Mesenchymal stem cell (in vitro differentiated cells and primary cell): ENCODE measurements around the gene CDCA3.

ENCODE experiments used
- DNase-seq: peaks from one replicate; pipeline ENCODE4 v3.0.0-alpha.2; 2013
- H2AFZ ChIP-seq: one replicate; pipeline ENCODE4 v1.6.1; 2013; ENCODE audit warnings: low read depth, mild to moderate bottlenecking, control low read depth, inconsistent platforms, low read length, moderate library complexity
- H2AK5ac ChIP-seq: 2 replicates; pipeline ENCODE4 v1.6.1; 2013; ENCODE audit warnings: low read length, moderate library complexity, mild to moderate bottlenecking, inconsistent platforms; ENCODE audit not compliant: severe bottlenecking
- H2BK120ac ChIP-seq: one replicate; pipeline ENCODE4 v1.6.1; 2013; ENCODE audit warnings: low read depth, mild to moderate bottlenecking, inconsistent platforms, low read length, moderate library complexity
- H2BK12ac ChIP-seq, 2 experiments: one replicate each; pipeline ENCODE4 v1.6.1; 2013; ENCODE audit warnings: inconsistent platforms in 2 of 2, low read length in 2 of 2, mild to moderate bottlenecking in 2 of 2, moderate library complexity in 2 of 2, control low read depth in 1 of 2
- H2BK15ac ChIP-seq: one replicate; pipeline ENCODE4 v1.6.1; 2013; ENCODE audit warnings: mild to moderate bottlenecking, low read depth, inconsistent platforms; ENCODE audit not compliant: poor library complexity, severe bottlenecking
- H2BK5ac ChIP-seq: 2 replicates; pipeline ENCODE4 v1.6.1; 2013; ENCODE audit warnings: low read depth, mild to moderate bottlenecking, low read length, control low read depth, inconsistent platforms; ENCODE audit not compliant: poor library complexity, severe bottlenecking
- H3K14ac ChIP-seq, 2 experiments: one replicate each; pipeline ENCODE4 v1.6.1; 2013; ENCODE audit warnings: inconsistent platforms in 2 of 2, low read length in 2 of 2, control low read depth in 1 of 2, mild to moderate bottlenecking in 1 of 2, moderate library complexity in 1 of 2
- H3K18ac ChIP-seq, 2 experiments: one replicate each; pipeline ENCODE4 v1.6.1; 2013; ENCODE audit warnings: inconsistent platforms in 2 of 2, low read length in 2 of 2, control low read depth in 1 of 2, low read depth in 1 of 2, mild to moderate bottlenecking in 1 of 2
- H3K23ac ChIP-seq, 2 experiments: one replicate each; pipeline ENCODE4 v1.6.1; 2013; ENCODE audit warnings: inconsistent platforms in 2 of 2, low read length in 2 of 2, mild to moderate bottlenecking in 2 of 2, moderate library complexity in 2 of 2, control low read depth in 1 of 2
- H3K27ac ChIP-seq: 2 replicates; pipeline ENCODE4 v1.5.1; 2013; ENCODE audit warnings: mild to moderate bottlenecking, moderate library complexity, low read length, control low read depth, inconsistent platforms; ENCODE audit not compliant: poor library complexity, severe bottlenecking
- H3K27me3 ChIP-seq, 2 experiments: 2 replicates each; pipeline versions ENCODE4 v1.6.1 to v1.7.0; 2013; ENCODE audit warnings: low read length in 2 of 2, mild to moderate bottlenecking in 2 of 2, moderate library complexity in 2 of 2, control low read depth in 1 of 2, inconsistent platforms in 1 of 2; ENCODE audit not compliant: control insufficient read depth in 1 of 2, insufficient read depth in 1 of 2
- H3K36me3 ChIP-seq, 2 experiments: 2 replicates each; pipeline versions ENCODE4 v1.6.1 to v1.7.0; 2013; ENCODE audit warnings: low read length in 2 of 2, control low read depth in 1 of 2, inconsistent platforms in 1 of 2, low read depth in 1 of 2, mild to moderate bottlenecking in 1 of 2; ENCODE audit not compliant: insufficient read depth in 2 of 2, control insufficient read depth in 1 of 2
- H3K4ac ChIP-seq, 2 experiments: one replicate each; pipeline ENCODE4 v1.6.1; 2013; ENCODE audit warnings: inconsistent platforms in 2 of 2, low read length in 2 of 2, mild to moderate bottlenecking in 2 of 2, moderate library complexity in 2 of 2, control low read depth in 1 of 2, low read depth in 1 of 2
- H3K4me1 ChIP-seq: 2 replicates; pipeline ENCODE4 v1.6.1; 2013; ENCODE audit warnings: low read depth, low read length, control low read depth; ENCODE audit not compliant: control insufficient read depth, insufficient read depth
- H3K4me2 ChIP-seq: 2 replicates; pipeline ENCODE4 v1.6.1; 2013; ENCODE audit warnings: low read length, mild to moderate bottlenecking, inconsistent platforms; ENCODE audit not compliant: poor library complexity, severe bottlenecking
- H3K4me3 ChIP-seq, 2 experiments: 2 replicates each; pipeline versions ENCODE4 v1.5.1 to v1.7.0; 2013; ENCODE audit warnings: low read length in 2 of 2, mild to moderate bottlenecking in 2 of 2, control low read depth in 1 of 2, low read depth in 1 of 2; ENCODE audit not compliant: insufficient read depth in 1 of 2
- H3K79me1 ChIP-seq: replicated peaks from 2 replicates; pipeline ENCODE4 v1.6.1; 2013; ENCODE audit warnings: mild to moderate bottlenecking, control low read depth, low read length, inconsistent platforms; ENCODE audit not compliant: poor library complexity, severe bottlenecking
- H3K9ac ChIP-seq: 2 replicates; pipeline ENCODE4 v1.7.0; 2013; ENCODE audit warnings: mild to moderate bottlenecking, low read length, moderate library complexity
- H3K9me3 ChIP-seq: 2 replicates; pipeline ENCODE4 v1.7.0; 2013; ENCODE audit warnings: mild to moderate bottlenecking, low read length; ENCODE audit not compliant: control insufficient read depth
- H4K8ac ChIP-seq: one replicate; pipeline ENCODE4 v1.6.1; 2013; ENCODE audit warnings: inconsistent platforms, mild to moderate bottlenecking, low read length, moderate library complexity
- H4K91ac ChIP-seq: one replicate; pipeline ENCODE4 v1.6.1; 2013; ENCODE audit warnings: mild to moderate bottlenecking, low read length, inconsistent platforms
- WGBS: methylation state at CpG from one replicate; pipeline ENCODE4 v1.1.7; 2013; ENCODE audit warnings: mixed read lengths; 5-methylcytosine and 5-hydroxymethylcytosine counted together

CDCA3 gene

GRCh38 chr12:6852651-6853354 is 1.7 kb upstream of the CDCA3 start:
- peak; percentile 85 for DNase-seq
- Histone ChIP-seq H3K27ac (peak overlapping the region; percentile 87), H4K91ac (peak overlapping the region; percentile 84), H3K4ac (peak overlapping the region in 1 of 2 experiments; percentile 29), H3K9me3 (no peaks in the 10 kb centered on the region), H3K79me1 (peaks cover 30% of the 10 kb centered on the region), H3K18ac (peak overlapping the region; percentile 6 to 38), H3K23ac (no peak overlapping the region), H3K9ac (peak overlapping the region; percentile 94), H2BK5ac (no peak overlapping the region), H2BK120ac (peak overlapping the region; percentile 27), H3K36me3 (peaks cover 49 to 50% of the 10 kb centered on the region in 2 experiments), H3K4me1 (peaks cover 16% of the 10 kb centered on the region), H4K8ac (peak overlapping the region; percentile 33), H2AK5ac (no peak overlapping the region), H2BK12ac (no peak overlapping the region), H2AFZ (no peak overlapping the region), H3K27me3 (no peaks in the 10 kb centered on the region), H3K14ac (peak overlapping the region in 1 of 2 experiments; percentile 26), H2BK15ac (no peak overlapping the region), H3K4me2 (peak overlapping the region; percentile 72), H3K4me3 (peak overlapping the region; percentile 52 to 98)
- WGBS = 2% methylated on average over 10 of the region's 18 CpGs

GRCh38 chr12:6851921-6852650 is 1.0 kb upstream of the CDCA3 start, which contains the start of gene USP5:
TSS of gene USP5 (plus strand) at chr12:6852150. CDS start at chr12:6852180, 30 bp downstream.
- Histone ChIP-seq H2BK15ac (peak within 1 kb of the TSS; percentile 85), H3K9ac (peak within 1 kb of the TSS; percentile 94), H3K27ac (peak within 1 kb of the TSS; percentile 94), H4K91ac (peak within 1 kb of the TSS; percentile 84), H3K27me3 (no peaks in the 10 kb centered on the region), H4K8ac (peak within 1 kb of the TSS; percentile 92), H3K4ac (peak within 1 kb of the TSS; percentile 29 to 61), H3K4me2 (peak within 1 kb of the TSS; percentile 77), H3K4me3 (peak within 1 kb of the TSS; percentile 82 to 98), H3K14ac (peak within 1 kb of the TSS in 1 of 2 experiments; percentile 57), H3K9me3 (no peaks in the 10 kb centered on the region), H3K36me3 (peaks cover 46 to 50% of the 10 kb centered on the region in 2 experiments), H2BK5ac (no peak within 1 kb of the TSS), H2AK5ac (no peak within 1 kb of the TSS), H2BK120ac (peak within 1 kb of the TSS; percentile 27), H2BK12ac (peak within 1 kb of the TSS in 1 of 2 experiments; percentile 29), H2AFZ (no peak within 1 kb of the TSS), H3K4me1 (peaks cover 16% of the 10 kb centered on the region), H3K79me1 (peaks cover 30% of the 10 kb centered on the region), H3K18ac (peak within 1 kb of the TSS; percentile 94 to 96), H3K23ac (no peak within 1 kb of the TSS)
- DNase-seq = peak; percentile 100
- WGBS = under 1% methylated on average over 65 of the region's 65 CpGs

GRCh38 chr12:6850796-6851152 is 312 bp downstream of the CDCA3 start:
- peak overlapping the region; percentile 42 to 98 for H3K4me3 ChIP-seq
- peaks cover 46 to 50% of the 10 kb centered on the region in 2 experiments for H3K36me3 ChIP-seq
- H3K4me1 ChIP-seq = peaks cover 16% of the 10 kb centered on the region
- H3K79me1 ChIP-seq = peaks cover 27% of the 10 kb centered on the region
- no peak overlapping the region for H2BK120ac ChIP-seq
- peak overlapping the region; percentile 14 for H2BK5ac ChIP-seq
- no peak overlapping the region for H2AFZ ChIP-seq
- H3K27me3 ChIP-seq = no peaks in the 10 kb centered on the region
- no peak overlapping the region for H2BK15ac ChIP-seq
- H3K14ac ChIP-seq = no peak overlapping the region
- DNase-seq = no peak
- H3K23ac ChIP-seq = no peak overlapping the region
- no peak overlapping the region for H2AK5ac ChIP-seq
- peak overlapping the region; percentile 77 for H3K4me2 ChIP-seq
- H3K18ac ChIP-seq = peak overlapping the region in 1 of 2 experiments; percentile 24
- no peak overlapping the region for H3K27ac ChIP-seq
- no peaks in the 10 kb centered on the region for H3K9me3 ChIP-seq
- whole genome bisulfite sequencing = 21% methylated on average over 13 of the region's 16 CpGs
- H3K9ac ChIP-seq = peak overlapping the region; percentile 94
- H3K4ac ChIP-seq = no peak overlapping the region
- H4K91ac ChIP-seq = peak overlapping the region; percentile 21
- H2BK12ac ChIP-seq = no peak overlapping the region
- H4K8ac ChIP-seq = no peak overlapping the region

- H3K27me3 ChIP-seq = no peaks in the 10 kb centered on the region
- no peak overlapping the region for H4K8ac ChIP-seq
- no peak overlapping the region for H3K27ac ChIP-seq
- no peak overlapping the region for H2AFZ ChIP-seq
- peak overlapping the region in 1 of 2 experiments; percentile 98 for H3K4me3 ChIP-seq
- no peak overlapping the region for H3K23ac ChIP-seq
- WGBS = 90% methylated on average over 10 of the region's 10 CpGs
- H3K9me3 ChIP-seq = no peaks in the 10 kb centered on the region
- H2BK120ac ChIP-seq = no peak overlapping the region
- H2BK5ac ChIP-seq = no peak overlapping the region
- H3K4me2 ChIP-seq = no peak overlapping the region
- peak overlapping the region; percentile 12 for H2BK15ac ChIP-seq
- H2AK5ac ChIP-seq = no peak overlapping the region
- no peak overlapping the region for H3K4ac ChIP-seq
- H3K4me1 ChIP-seq = peaks cover 16% of the 10 kb centered on the region
- H3K9ac ChIP-seq = peak overlapping the region; percentile 94
- H4K91ac ChIP-seq = no peak overlapping the region
- no peak overlapping the region for H2BK12ac ChIP-seq
- DNase-seq = no peak
- H3K36me3 ChIP-seq = peaks cover 47 to 51% of the 10 kb centered on the region in 2 experiments
- no peak overlapping the region for H3K18ac ChIP-seq
- peaks cover 24% of the 10 kb centered on the region for H3K79me1 ChIP-seq
- H3K14ac ChIP-seq = no peak overlapping the region
Measured at GRCh38 chr12:6849976-6850560, 1.0 kb downstream of the CDCA3 start.
